HepG2 (cell line): ENCODE measurements around the gene NEDD1. TPM values are rescaled to one million over a fixed set of nuclear protein-coding genes. Genes with fewer than 3 reads are reported as not detected.

Experiments
- ARID5B ChIP-seq: IDR thresholded peaks from 2 replicates; pipeline ENCODE4 v1.4.0; 2020; ENCODE audit warnings: mild to moderate bottlenecking, missing genetic modification reagents
- ATM ChIP-seq: fragments of 450-650 bp; IDR thresholded peaks from 2 replicates; pipeline ENCODE4 v1.7.1; 2017; ENCODE audit warnings: mild to moderate bottlenecking, borderline replicate concordance
- CREB3 ChIP-seq: sonication (generic); formaldehyde crosslinking; IDR thresholded peaks from 2 replicates; pipeline ENCODE4 v1.5.0; 2020; ENCODE audit warnings: missing genetic modification reagents
- GRHL1 ChIP-seq: sonication (generic); formaldehyde crosslinking; conservative IDR thresholded peaks from 2 replicates; pipeline ENCODE4 v1.8.0; 2022; ENCODE audit warnings: missing genetic modification reagents
- MIER3 ChIP-seq: IDR thresholded peaks from 2 replicates; pipeline ENCODE4 v1.6.1; 2016; ENCODE audit warnings: missing compliant biosample characterization, borderline replicate concordance
- PBX2 ChIP-seq: IDR thresholded peaks from 2 replicates; pipeline ENCODE4 v1.6.1; 2016; ENCODE audit warnings: control low read depth
- PLSCR1 ChIP-seq: sonication (generic); formaldehyde crosslinking; IDR thresholded peaks from 2 replicates; pipeline ENCODE4 v1.5.0; 2020; ENCODE audit warnings: missing genetic modification reagents, mild to moderate bottlenecking, borderline replicate concordance
- TSC22D2 ChIP-seq: sonication (generic); formaldehyde crosslinking; IDR thresholded peaks from 2 replicates; pipeline ENCODE4 v1.5.1; 2020; ENCODE audit warnings: missing genetic modification reagents, mild to moderate bottlenecking, borderline replicate concordance
- ZBTB14 ChIP-seq: sonication (generic); formaldehyde crosslinking; IDR thresholded peaks from 2 replicates; pipeline ENCODE4 v1.4.0; 2020; ENCODE audit warnings: missing genetic modification reagents
- ZNF143 ChIP-seq: sonication (generic); formaldehyde crosslinking; IDR thresholded peaks from 2 replicates; pipeline ENCODE4 v1.4.0; 2020; ENCODE audit warnings: missing genetic modification reagents
- ZNF296 ChIP-seq: sonication (generic); formaldehyde crosslinking; conservative IDR thresholded peaks from 2 replicates; pipeline ENCODE4 v1.5.0; 2020; ENCODE audit warnings: mild to moderate bottlenecking, missing genetic modification reagents
- ZNF382 ChIP-seq: sonication (generic); formaldehyde crosslinking; IDR thresholded peaks from 2 replicates; pipeline ENCODE4 v1.5.0; 2020; ENCODE audit warnings: missing genetic modification reagents, mild to moderate bottlenecking, borderline replicate concordance
- ZNF383 ChIP-seq: sonication (generic); formaldehyde crosslinking; IDR thresholded peaks from 2 replicates; pipeline ENCODE4 v1.4.0; 2020; ENCODE audit warnings: missing genetic modification reagents, mild to moderate bottlenecking, borderline replicate concordance
- ZNF430 ChIP-seq: sonication (generic); formaldehyde crosslinking; IDR thresholded peaks from 2 replicates; pipeline ENCODE4 v1.9.0; 2021; ENCODE audit warnings: mild to moderate bottlenecking, missing genetic modification reagents
- ZNF484 ChIP-seq: sonication (generic); formaldehyde crosslinking; IDR thresholded peaks from 2 replicates; pipeline ENCODE4 v1.5.1; 2020; ENCODE audit warnings: mild to moderate bottlenecking, low read depth, missing genetic modification reagents, borderline replicate concordance
- ZNF597 ChIP-seq: sonication (generic); formaldehyde crosslinking; IDR thresholded peaks from 2 replicates; pipeline ENCODE4 v1.5.0; 2020; ENCODE audit warnings: missing genetic modification reagents
- ZNF776 ChIP-seq: sonication (generic); formaldehyde crosslinking; IDR thresholded peaks from 2 replicates; pipeline ENCODE4 v1.4.0; 2020; ENCODE audit warnings: mild to moderate bottlenecking, missing genetic modification reagents
- polyA plus RNA-seq, 8 experiments: library from polyadenylated mRNA; depleted of rRNA in 3 of 8; stranded (reverse) in 7 of 8; unstranded in 1 of 8; fragments of >200 nt; fragmentation: Illumina TruSeq in 4 of 8; extraction: Trizol in 4 of 8; gene quantifications; 2 replicates each; pipeline versions ENCODE4 v1.2.1 to v1.2.3, GENCODE V29; 2011 to 2016; ENCODE audit warnings: low read depth in 4 of 8, missing spikeins in 1 of 8, mixed read lengths in 1 of 8; ENCODE audit not compliant: insufficient read depth in 1 of 8
- total RNA-seq, 5 experiments: library from RNA; depleted of rRNA; stranded (reverse); fragments of >200 nt; fragmentation: Illumina TruSeq; extraction: Trizol; gene quantifications; 2 replicates each; pipeline ENCODE4 v1.2.3, GENCODE V29; 2016; ENCODE audit warnings: low read depth in 1 of 5

Gene NEDD1
- total and polyA plus RNA-seq, 2 of the 13 experiments (the other 11 are each of a cell fraction or from before 2014, with no cell fraction given) = 11.2 to 21.5 TPM

- TF ChIP-seq GRHL1 (CRISPR knock-in tag) = no peak
- TF ChIP-seq CREB3 (CRISPR knock-in tag) = no peak
- no peak for TF ChIP-seq ATM
- peak; percentile 36; the same call in 1 of the 2 replicates for TF ChIP-seq ZNF776 (CRISPR knock-in tag)
- peak; percentile 54; the same call in 1 of the 2 replicates for TF ChIP-seq ARID5B (CRISPR knock-in tag)
- TF ChIP-seq MIER3 (CRISPR knock-in tag) = no peak
- TF ChIP-seq ZNF597 (CRISPR knock-in tag) = no peak
- TF ChIP-seq ZNF296 (CRISPR knock-in tag) = 0 out of 2 replicates have a peak, but pooled peaks have one; percentile 12
- no peak for TF ChIP-seq ZNF382 (CRISPR knock-in tag)
- TF ChIP-seq TSC22D2 (CRISPR knock-in tag) = no peak
- no peak for TF ChIP-seq ZNF383 (CRISPR knock-in tag)
- no peak for TF ChIP-seq PLSCR1 (CRISPR knock-in tag)
- peak; percentile 88 for TF ChIP-seq ZBTB14 (CRISPR knock-in tag)
- no peak for TF ChIP-seq ZNF484 (CRISPR knock-in tag)
- peak; percentile 12; the same call in 1 of the 2 replicates for TF ChIP-seq ZNF430
- no peak for TF ChIP-seq ZNF143 (CRISPR knock-in tag)
- peak; percentile 48; the same call in 1 of the 2 replicates for TF ChIP-seq PBX2 (CRISPR knock-in tag)
Observed at GRCh38 chr12:96906849-96907670, at the start of gene NEDD1 (continued).
